Neural cell (in vitro differentiated cells): ENCODE measurements around the gene NEK6. TPM values are rescaled to one million over a fixed set of nuclear protein-coding genes. Genes with fewer than 3 reads are reported as not detected.

ENCODE experiments used
- H2AFZ ChIP-seq: fragments of 200-600, 300-800 bp; sonication (generic), shearing (Covaris generic); 2 replicates; pipeline ENCODE4 v1.6.0; 2014; ENCODE audit warnings: low read depth, mild to moderate bottlenecking, antibody characterized with exemption, low read length, moderate library complexity
- H3F3A ChIP-seq: fragments of 200-600 bp; shearing (Covaris generic); 2 replicates; pipeline ENCODE4 v1.6.1; 2016; ENCODE audit warnings: mild to moderate bottlenecking, moderate library complexity, mixed read lengths, antibody characterized with exemption, low read length; ENCODE audit not compliant: insufficient read depth, poor library complexity, severe bottlenecking
- H3K27ac ChIP-seq: fragments of 200-600, 300-800 bp; sonication (generic), shearing (Covaris generic); 2 replicates; pipeline ENCODE4 v1.5.1; 2014; ENCODE audit warnings: mild to moderate bottlenecking, low read length, moderate library complexity
- H3K27me3 ChIP-seq: fragments of 300-800, 200-600 bp; sonication (generic), shearing (Covaris generic); 2 replicates; pipeline ENCODE4 v1.6.0; 2014; ENCODE audit warnings: mild to moderate bottlenecking, low read depth, low read length, moderate library complexity; ENCODE audit not compliant: insufficient read depth
- H3K36me3 ChIP-seq: fragments of 300-800, 200-600 bp; sonication (generic), shearing (Covaris generic); 2 replicates; pipeline ENCODE4 v1.5.1; 2014; ENCODE audit warnings: mild to moderate bottlenecking, antibody characterized with exemption, low read length, moderate library complexity; ENCODE audit not compliant: insufficient read depth
- H3K4me2 ChIP-seq: fragments of 300-800, 200-600 bp; sonication (generic), shearing (Covaris generic); 2 replicates; pipeline ENCODE4 v1.6.0; 2014; ENCODE audit warnings: mild to moderate bottlenecking, low read length
- H3K4me3 ChIP-seq: fragments of 300-800, 200-600 bp; sonication (generic), shearing (Covaris generic); 2 replicates; pipeline ENCODE4 v1.5.1; 2014; ENCODE audit warnings: mild to moderate bottlenecking, low read length, moderate library complexity
- H3K79me2 ChIP-seq: fragments of 200-600 bp; shearing (Covaris generic); replicated peaks from 2 replicates; pipeline ENCODE4 v1.6.0; 2014; ENCODE audit warnings: mild to moderate bottlenecking, low read length, moderate library complexity; ENCODE audit not compliant: insufficient read depth
- H3K9ac ChIP-seq: fragments of 300-800, 200-600 bp; sonication (generic), shearing (Covaris generic); 2 replicates; pipeline ENCODE4 v1.6.1; 2016; ENCODE audit warnings: mild to moderate bottlenecking, low read length, mixed read lengths
- H3K9me2 ChIP-seq: fragments of 200-600 bp; shearing (Covaris generic); 2 replicates; pipeline ENCODE4 v1.6.1; 2016; ENCODE audit warnings: mild to moderate bottlenecking, low read length, mixed read lengths; ENCODE audit not compliant: insufficient read depth
- H3K9me3 ChIP-seq: fragments of 200-600, 300-800 bp; sonication (generic), shearing (Covaris generic); 2 replicates; pipeline ENCODE4 v1.6.1; 2016; ENCODE audit warnings: mild to moderate bottlenecking, mixed run types, low read length, moderate library complexity, mixed read lengths
- H4K20me1 ChIP-seq: fragments of 200-600 bp; shearing (Covaris generic); 2 replicates; pipeline ENCODE4 v1.6.1; 2016; ENCODE audit warnings: mild to moderate bottlenecking, mixed run types; ENCODE audit not compliant: insufficient read depth
- CTCF ChIP-seq: fragments of 450-650 bp; IDR thresholded peaks from 2 replicates; pipeline ENCODE4 v1.5.1; 2014; ENCODE audit warnings: antibody characterized with exemption, mild to moderate bottlenecking, moderate library complexity; ENCODE audit not compliant: poor library complexity, severe bottlenecking
- EZH2 ChIP-seq: fragments of 200-600, 300-800 bp; shearing (Covaris generic), sonication (generic); IDR thresholded peaks from 2 replicates; pipeline ENCODE4 v1.6.1; 2014; ENCODE audit warnings: antibody characterized with exemption, low read length, borderline replicate concordance, mild to moderate bottlenecking; ENCODE audit not compliant: insufficient read depth, poor library complexity, severe bottlenecking
- POLR2AphosphoS5 ChIP-seq: IDR thresholded peaks from 2 replicates; pipeline ENCODE4 v1.6.1; 2012
- REST ChIP-seq: IDR thresholded peaks from 2 replicates; pipeline ENCODE4 v1.6.1; 2012; ENCODE audit warnings: borderline replicate concordance
- SMC3 ChIP-seq: fragments of 450-650 bp; conservative IDR thresholded peaks from 2 replicates; pipeline ENCODE4 v1.6.1; 2014; ENCODE audit warnings: antibody characterized with exemption, mild to moderate bottlenecking, moderate library complexity; ENCODE audit not compliant: poor library complexity
- TAF1 ChIP-seq: IDR thresholded peaks from 2 replicates; pipeline ENCODE4 v1.6.1; 2012; ENCODE audit warnings: low read depth
- polyA plus RNA-seq: library from polyadenylated mRNA; depleted of rRNA; stranded (reverse); fragments of >200 nt; gene quantifications from 2 replicates; pipeline ENCODE4 v1.2.3, GENCODE V29; 2014

Gene NEK6
- polyA plus RNA-seq, 1 donor from 2014 or later = 4.6 TPM

GRCh38 chr9:124343533-124344290, 86.0 kb downstream of the NEK6 start:
- Histone ChIP-seq H3K27me3 (no peaks in the 10 kb centered on the region), H3K36me3 (no peaks in the 10 kb centered on the region), H3K9ac (no peak overlapping the region), H3K9me2 (no peaks in the 10 kb centered on the region), H2AFZ (no peak overlapping the region), H3F3A (no peaks in the 10 kb centered on the region), H3K9me3 (no peaks in the 10 kb centered on the region), H3K4me3 (no peak overlapping the region), H3K27ac (no peak overlapping the region), H3K79me2 (no peaks in the 10 kb centered on the region), H3K4me2 (no peak overlapping the region), H4K20me1 (no peaks in the 10 kb centered on the region)
- TF ChIP-seq EZH2 (no peak), TAF1 (no peak), REST (no peak), CTCF (no peak)

GRCh38 chr9:124344291-124345050, 86.7 kb downstream of the NEK6 start:
- H2AFZ ChIP-seq = no peak overlapping the region
- H3K36me3 ChIP-seq = no peaks in the 10 kb centered on the region
- H3K79me2 ChIP-seq = no peaks in the 10 kb centered on the region
- TF ChIP-seq SMC3 (no peak), EZH2 (no peak), TAF1 (no peak)
- H3K9ac ChIP-seq = no peak overlapping the region
- H3F3A ChIP-seq = no peaks in the 10 kb centered on the region
- no peaks in the 10 kb centered on the region for H3K27me3 ChIP-seq
- H3K27ac ChIP-seq = no peak overlapping the region
- no peak overlapping the region for H3K4me2 ChIP-seq
- no peak overlapping the region for H3K4me3 ChIP-seq
- H3K9me3 ChIP-seq = no peaks in the 10 kb centered on the region
- H4K20me1 ChIP-seq = no peaks in the 10 kb centered on the region
- no peaks in the 10 kb centered on the region for H3K9me2 ChIP-seq

- no peak overlapping the region for H3K4me3 ChIP-seq
- H2AFZ ChIP-seq = no peak overlapping the region
- no peak for TF ChIP-seq POLR2AphosphoS5
- no peaks in the 10 kb centered on the region for H3K36me3 ChIP-seq
- H3K27me3 ChIP-seq = no peaks in the 10 kb centered on the region
- H3K79me2 ChIP-seq = no peaks in the 10 kb centered on the region
- no peak overlapping the region for H3K27ac ChIP-seq
- H3K4me2 ChIP-seq = no peak overlapping the region
- no peaks in the 10 kb centered on the region for H3K9me3 ChIP-seq
- H3K9ac ChIP-seq = no peak overlapping the region
- H3F3A ChIP-seq = no peaks in the 10 kb centered on the region
- H4K20me1 ChIP-seq = no peaks in the 10 kb centered on the region
- no peaks in the 10 kb centered on the region for H3K9me2 ChIP-seq
Measured at GRCh38 chr9:124345063-124345462, 87.3 kb downstream of the NEK6 start.
